AG04449 (cell line): Measurements from ENCODE around the gene CAMK4.

Experiments
- CTCF ChIA-PET: fragments of 350-600 bp; formaldehyde crosslinking; extraction: SDS; loops from one replicate; lab custom pipeline; 2021; ENCODE audit warnings: antibody characterized with exemption; lab: Yijun Ruan, JAX
- POLR2A ChIA-PET: fragments of 400-600, 350-600 bp; formaldehyde crosslinking; extraction: SDS; loops from one replicate; lab custom pipeline; 2020; ENCODE audit warnings: antibody characterized with exemption, inconsistent platforms; lab: Yijun Ruan, JAX
- DNase-seq: peaks from one replicate; pipeline ENCODE4 v3.0.0-alpha.2; 2010; ENCODE audit warnings: low read depth, low spot score
- H3K4me3 ChIP-seq: 2 replicates; pipeline ENCODE4 v1.5.1; 2011; ENCODE audit warnings: low read depth, mild to moderate bottlenecking, control low read depth, low read length
- TF ChIP-seq, protein P1 (sequence below): IDR thresholded peaks from one replicate; pipeline ENCODE4 v1.5.1; 2011; ENCODE audit warnings: mild to moderate bottlenecking, moderate library complexity, low read length, control low read depth, inconsistent platforms; ENCODE audit not compliant: insufficient read depth; ENCODE audit errors: missing control alignments

Gene CAMK4

DNA sequence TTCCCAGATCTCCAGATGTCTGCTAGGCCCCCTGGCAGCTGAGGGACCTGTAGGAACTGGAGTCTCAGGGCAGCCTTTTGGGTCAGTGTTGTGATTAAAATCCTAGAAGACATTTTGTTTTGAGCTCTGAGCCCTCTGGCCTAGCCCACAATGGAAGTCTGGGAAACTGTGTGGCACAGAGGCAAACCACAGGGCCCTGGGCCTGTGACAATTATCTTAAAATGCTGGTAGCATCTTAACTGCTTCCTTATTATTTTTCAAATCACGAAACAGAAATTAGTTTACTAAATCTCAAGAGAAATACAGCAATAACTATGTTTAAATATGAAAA is 162.6 kb downstream of the CAMK4 start:
- no peak for DNase-seq
- TF ChIP-seq, protein P1, sequence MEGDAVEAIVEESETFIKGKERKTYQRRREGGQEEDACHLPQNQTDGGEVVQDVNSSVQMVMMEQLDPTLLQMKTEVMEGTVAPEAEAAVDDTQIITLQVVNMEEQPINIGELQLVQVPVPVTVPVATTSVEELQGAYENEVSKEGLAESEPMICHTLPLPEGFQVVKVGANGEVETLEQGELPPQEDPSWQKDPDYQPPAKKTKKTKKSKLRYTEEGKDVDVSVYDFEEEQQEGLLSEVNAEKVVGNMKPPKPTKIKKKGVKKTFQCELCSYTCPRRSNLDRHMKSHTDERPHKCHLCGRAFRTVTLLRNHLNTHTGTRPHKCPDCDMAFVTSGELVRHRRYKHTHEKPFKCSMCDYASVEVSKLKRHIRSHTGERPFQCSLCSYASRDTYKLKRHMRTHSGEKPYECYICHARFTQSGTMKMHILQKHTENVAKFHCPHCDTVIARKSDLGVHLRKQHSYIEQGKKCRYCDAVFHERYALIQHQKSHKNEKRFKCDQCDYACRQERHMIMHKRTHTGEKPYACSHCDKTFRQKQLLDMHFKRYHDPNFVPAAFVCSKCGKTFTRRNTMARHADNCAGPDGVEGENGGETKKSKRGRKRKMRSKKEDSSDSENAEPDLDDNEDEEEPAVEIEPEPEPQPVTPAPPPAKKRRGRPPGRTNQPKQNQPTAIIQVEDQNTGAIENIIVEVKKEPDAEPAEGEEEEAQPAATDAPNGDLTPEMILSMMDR: no peak
- ChIA-PET CTCF (no interaction called here), POLR2A (no interaction called here)
- no peak overlapping the region for H3K4me3 ChIP-seq

DNA sequence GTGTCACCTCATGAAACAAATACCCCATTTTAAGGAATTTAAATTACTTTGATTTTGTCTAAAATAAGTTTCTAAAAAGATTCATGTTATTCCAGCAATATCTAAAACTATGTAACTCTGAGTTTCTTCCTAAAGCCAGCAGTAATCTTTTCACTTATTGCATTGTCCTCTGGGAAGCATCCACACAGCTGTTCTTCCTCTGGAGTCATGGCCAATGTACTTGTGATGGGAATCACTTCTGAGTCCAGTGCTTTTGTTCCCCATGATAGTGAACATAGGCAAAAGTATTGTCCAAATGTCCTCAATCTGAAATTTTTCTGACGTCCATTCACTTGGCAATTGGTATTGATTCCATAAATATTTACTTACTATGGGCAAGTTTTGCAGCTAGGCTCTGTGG is 163.2 kb downstream of the CAMK4 start:
- no peak overlapping the region for H3K4me3 ChIP-seq
- TF ChIP-seq, protein P1: no peak
- ChIA-PET POLR2A (no interaction called here), CTCF (no interaction called here)
- DNase-seq: no peak

DNA sequence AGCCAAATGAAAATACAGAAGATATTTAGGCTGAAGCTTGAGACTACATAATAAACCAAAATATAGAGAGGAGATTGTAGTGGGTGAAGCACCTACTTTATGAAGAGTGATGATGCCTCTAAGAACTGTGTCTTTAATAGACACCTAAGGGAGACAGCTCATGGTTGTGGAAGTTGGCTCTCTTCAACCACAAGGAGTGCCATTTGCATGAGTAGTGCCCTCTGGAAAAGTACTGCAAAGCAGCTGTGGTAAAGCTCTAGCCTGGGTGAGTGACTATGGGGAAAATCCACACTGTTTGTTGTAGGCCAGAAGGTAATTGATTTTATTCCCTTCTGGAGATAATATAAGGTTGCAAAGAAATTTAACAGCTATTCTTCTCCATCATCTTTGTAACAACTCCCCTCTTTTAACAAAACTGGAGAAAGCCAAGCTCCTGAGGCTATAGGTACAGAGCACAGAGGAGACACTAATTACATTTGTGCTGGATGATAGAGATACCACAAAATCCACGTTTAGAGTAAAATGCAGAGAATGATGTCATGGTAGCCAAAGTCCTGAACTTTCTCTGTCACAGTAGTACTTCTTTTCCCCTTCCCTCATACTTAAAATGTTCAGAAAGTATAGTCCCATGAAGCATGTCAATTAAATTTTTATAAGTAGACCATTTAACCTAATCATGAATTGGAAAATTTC is 165.4 kb downstream of the CAMK4 start:
- H3K4me3 ChIP-seq: no peak overlapping the region
- TF ChIP-seq, protein P1: no peak
- CTCF ChIA-PET: no interaction called here
- POLR2A ChIA-PET: no interaction called here
- peak; percentile 51 for DNase-seq

DNA sequence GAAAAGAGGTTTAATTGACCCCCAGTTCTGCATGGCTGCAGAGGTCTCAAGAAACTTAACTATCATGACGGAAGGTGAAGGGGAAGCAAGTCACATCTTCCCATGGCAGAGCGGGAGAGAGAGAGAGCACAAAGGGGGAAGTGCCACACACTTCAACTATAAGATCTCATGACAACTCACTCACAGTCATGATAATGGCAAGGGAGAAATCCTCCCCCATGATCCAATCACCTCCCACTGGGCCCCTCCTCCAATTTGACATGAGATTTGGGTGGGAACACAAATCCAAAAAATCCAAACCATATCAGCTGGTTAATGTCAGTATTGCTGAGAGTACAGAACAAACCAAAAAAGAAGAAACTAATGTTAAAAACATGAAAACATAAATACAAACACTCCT is 168.0 kb downstream of the CAMK4 start:
- DNase-seq: no peak
- TF ChIP-seq, protein P1: no peak
- ChIA-PET POLR2A (no interaction called here), CTCF (no interaction called here)
- H3K4me3 ChIP-seq: no peak overlapping the region

DNA sequence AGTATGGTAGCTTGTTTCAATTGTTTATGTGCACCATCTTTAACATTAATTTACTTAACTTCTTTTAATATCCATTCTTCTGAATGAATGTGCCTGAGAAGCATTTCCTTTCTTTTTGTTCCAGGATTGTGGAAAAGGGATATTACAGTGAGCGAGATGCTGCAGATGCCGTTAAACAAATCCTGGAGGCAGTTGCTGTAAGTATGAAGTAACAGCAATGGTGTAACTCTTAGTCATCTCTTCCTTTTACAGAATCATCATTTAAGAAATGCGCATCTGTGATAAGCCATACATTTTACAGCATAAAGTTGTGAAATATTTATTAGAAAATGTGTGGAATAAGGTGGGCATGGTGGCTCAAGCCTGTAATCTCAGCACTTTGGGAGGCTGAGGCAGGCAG is 170.4 kb downstream of the CAMK4 start:
- CTCF ChIA-PET: no interaction called here

DNA sequence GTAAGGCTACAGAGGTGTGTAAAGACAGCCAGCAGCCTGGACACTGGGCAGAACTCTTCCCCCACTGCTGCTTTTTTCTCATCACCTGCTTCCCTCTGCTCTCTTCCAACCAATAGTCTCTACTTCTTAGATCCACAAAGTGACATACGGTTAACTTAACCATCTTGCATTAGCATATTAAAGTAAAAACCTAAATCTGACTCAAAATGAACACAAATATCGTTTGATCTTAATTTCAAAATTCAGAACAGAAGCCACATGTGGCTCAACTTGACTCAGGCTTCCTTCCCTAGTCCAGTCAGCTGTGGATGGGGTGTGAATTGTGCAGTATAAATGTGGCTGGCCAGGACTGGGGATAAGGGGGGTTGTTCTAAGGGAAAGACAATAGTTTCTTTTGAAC is 173.8 kb downstream of the CAMK4 start:
- ChIA-PET CTCF (no interaction called here), POLR2A (no interaction called here)
- DNase-seq: no peak
- TF ChIP-seq, protein P1: no peak
- no peak overlapping the region for H3K4me3 ChIP-seq

More for the DNA sequence above, 170.4 kb downstream of the CAMK4 start:
- peak; percentile 47 for DNase-seq
- H3K4me3 ChIP-seq: no peak overlapping the region
- TF ChIP-seq, protein P1: no peak
- POLR2A ChIA-PET: no interaction called here
